Naive thymus-derived CD4-positive, alpha-beta T cell (primary cell): ENCODE measurements around the gene ZNF652. TPM values are rescaled to one million over a fixed set of nuclear protein-coding genes. Genes with fewer than 3 reads are reported as not detected.

ENCODE experiments used
- ATAC-seq: fragments of 150-1000 bp; cut with Tn5 transposase; 2 replicates; pipeline ENCODE4 v1.10.0; 2021; ENCODE audit warnings: mild to moderate bottlenecking, moderate library complexity
- CTCF ChIA-PET: fragments of 350-600 bp; sonication (Branson Sonifier 250); formaldehyde crosslinking; loops from one replicate; lab custom pipeline; 2021; ENCODE audit warnings: antibody characterized with exemption; lab: Charles Lee
- POLR2A ChIA-PET: fragments of 350-600 bp; sonication (Branson Sonifier 250); formaldehyde crosslinking; loops from one replicate; lab custom pipeline; 2021; ENCODE audit warnings: antibody characterized with exemption, inconsistent platforms; lab: Charles Lee
- DNase-seq, 9 donors: peaks; one replicate each; pipeline versions ENCODE4 v3.0.0 to v3.0.0-alpha.2; 2020 to 2022; ENCODE audit warnings: mixed read lengths in 1 of 9
- H3K27ac ChIP-seq: one replicate; pipeline ENCODE4 v1.7.0; 2013; ENCODE audit warnings: mild to moderate bottlenecking, low read depth, low read length, moderate library complexity
- H3K27me3 ChIP-seq, 2 donors: one replicate each; pipeline ENCODE4 v1.7.0; 2013; ENCODE audit warnings: low read length in 2 of 2, mild to moderate bottlenecking in 2 of 2, moderate library complexity in 2 of 2; ENCODE audit not compliant: control insufficient read depth in 2 of 2, insufficient read depth in 2 of 2
- H3K36me3 ChIP-seq, 3 experiments: 1 replicate in 2 of 3; 2 replicates in 1 of 3; pipeline ENCODE4 v1.7.0; 2013; ENCODE audit warnings: low read length in 3 of 3, mild to moderate bottlenecking in 3 of 3, moderate library complexity in 1 of 3; ENCODE audit not compliant: insufficient read depth in 3 of 3, control insufficient read depth in 2 of 3
- H3K4me1 ChIP-seq, 2 donors: one replicate each; pipeline ENCODE4 v1.7.0; 2013; ENCODE audit warnings: low read length in 2 of 2, mild to moderate bottlenecking in 2 of 2, moderate library complexity in 1 of 2; ENCODE audit not compliant: control insufficient read depth in 2 of 2, insufficient read depth in 2 of 2
- H3K4me3 ChIP-seq: 2 replicates; pipeline ENCODE4 v1.7.0; 2013; ENCODE audit warnings: mild to moderate bottlenecking, low read length
- H3K9me3 ChIP-seq, 3 experiments: 1 replicate in 2 of 3; 2 replicates in 1 of 3; pipeline ENCODE4 v1.7.0; 2013; ENCODE audit warnings: low read length in 3 of 3; ENCODE audit not compliant: control insufficient read depth in 2 of 3
- H3K27ac Mint-ChIP-seq, 9 donors: one replicate each; pipeline ENCODE4 v1.8.0; 2020 to 2022; ENCODE audit warnings: mixed read lengths in 9 of 9, mild to moderate bottlenecking in 8 of 9, moderate library complexity in 5 of 9, inconsistent platforms in 2 of 9
- H3K27me3 Mint-ChIP-seq, 5 donors: one replicate each; pipeline ENCODE4 v1.8.0; 2021 to 2022; ENCODE audit warnings: mixed read lengths in 5 of 5, mild to moderate bottlenecking in 1 of 5
- H3K36me3 Mint-ChIP-seq, 5 donors: one replicate each; pipeline ENCODE4 v1.8.0; 2020 to 2022; ENCODE audit warnings: mixed read lengths in 5 of 5, mild to moderate bottlenecking in 3 of 5, inconsistent platforms in 1 of 5
- H3K4me1 Mint-ChIP-seq, 7 donors: one replicate each; pipeline ENCODE4 v1.8.0; 2020 to 2022; ENCODE audit warnings: mixed read lengths in 7 of 7, mild to moderate bottlenecking in 3 of 7, inconsistent platforms in 1 of 7
- H3K4me3 Mint-ChIP-seq, 10 donors: one replicate each; pipeline ENCODE4 v1.8.0; 2020 to 2022; ENCODE audit warnings: mild to moderate bottlenecking in 10 of 10, mixed read lengths in 10 of 10, moderate library complexity in 6 of 10, inconsistent platforms in 2 of 10
- H3K9me3 Mint-ChIP-seq, 11 donors: one replicate each; pipeline ENCODE4 v1.8.0; 2020 to 2022; ENCODE audit warnings: mixed read lengths in 11 of 11, mild to moderate bottlenecking in 4 of 11, inconsistent platforms in 1 of 11, moderate library complexity in 1 of 11
- intact Hi-C, 2 donors: fragments of 100-400 bp; cut with micrococcal nuclease; formaldehyde crosslinking; loops; one replicate each; pipeline ENCODE4 v1.15.1; 2023
- polyA plus RNA-seq, 2 donors: library from polyadenylated mRNA; unstranded; fragments of 300-500 nt; fragmentation: Illumina TruSeq; gene quantifications; one replicate each; pipeline ENCODE4 v1.2.3, GENCODE V29; 2021
- total RNA-seq, 6 experiments: library from RNA in 5 of 6; stranded (reverse) in 5 of 6; gene quantifications; 1 replicate in 5 of 6; 2 replicates in 1 of 6; pipeline ENCODE4 v1.2.3 and lab custom pipeline; 2021 to 2026

ZNF652 gene
- total and polyA plus RNA-seq, 7 experiments from 2014 or later: 19.3 to 64.4 (median 46.1) TPM

DNA sequence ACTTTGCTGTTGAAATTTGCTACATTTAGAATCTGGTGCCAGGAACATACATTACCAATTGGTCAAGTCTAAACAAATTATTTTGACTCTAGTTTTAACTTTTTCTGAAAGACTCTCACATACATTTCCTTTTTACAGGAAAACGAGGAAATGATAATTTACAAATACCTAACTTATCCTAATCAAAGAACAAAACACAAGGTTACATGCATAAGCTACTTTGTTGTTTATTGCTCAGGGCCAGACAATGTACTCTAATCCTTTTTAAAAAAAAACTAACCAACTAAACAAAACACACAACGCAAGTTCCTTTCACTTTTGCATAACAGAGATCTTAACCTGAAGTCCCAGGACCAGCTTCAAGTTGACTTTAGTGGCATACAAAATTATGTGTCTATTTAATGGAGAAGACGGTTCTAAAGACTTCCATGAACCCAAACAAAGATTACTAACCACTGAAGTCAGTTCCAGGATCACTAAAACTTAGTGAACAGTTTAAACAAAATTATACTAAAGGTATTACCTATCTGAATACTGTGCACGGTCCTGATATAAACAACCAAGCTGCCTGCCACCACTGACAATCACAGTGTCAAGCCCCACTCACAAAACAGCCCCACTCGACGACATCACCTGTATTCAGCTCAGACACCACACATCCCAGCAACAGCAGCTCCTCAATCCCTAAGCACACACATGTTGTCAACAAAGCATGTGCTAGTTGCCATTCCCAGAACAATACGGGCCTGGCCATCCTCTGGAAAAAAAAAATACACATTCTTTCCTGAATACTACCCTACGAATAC is 1.9 kb downstream of the ZNF652 start:
- Histone ChIP-seq H3K27me3 (no peaks in the 10 kb centered on the region), H3K4me3 (peak overlapping the region; percentile 67), H3K9me3 (no peaks in the 10 kb centered on the region), H3K27ac (peak overlapping the region; percentile 71), H3K4me1 (peaks cover 24 to 26% of the 10 kb centered on the region in 2 donors), H3K36me3 (peaks cover 0 to 3% (median 0%) of the 10 kb centered on the region in 3 experiments)
- intact Hi-C loops: loop anchor here (2.0 to 5.0 kb wide), 5 partner anchors 45 to 1507 kb away; partner anchors contain the start of genes CBX1 (in 1 of the 2) and TOB1 (in 1 of the 2)
- POLR2A ChIA-PET: interaction anchor here (0.7 to 5.9 kb wide), 19 partner anchors 8 to 404 kb away, joined by 3 to 57 read pairs (median 5); partner anchors contain the start of genes FAM117A and PHB1
- ATAC-seq (no peak), DNase-seq (peak in 5 of 9 donors; percentile 16 to 27 (median 21))
- peaks cover 0 to 11% (median 0%) of the 10 kb centered on the region in 5 donors for H3K36me3 Mint-ChIP-seq
- peak overlapping the region; percentile 92 to 97 (median 97) for H3K27ac Mint-ChIP-seq
- peaks cover 42 to 62% (median 55%) of the 10 kb centered on the region in 7 donors for H3K4me1 Mint-ChIP-seq
- peak overlapping the region; percentile 88 to 99 (median 95) for H3K4me3 Mint-ChIP-seq
- H3K9me3 Mint-ChIP-seq: peaks cover 0 to 3% (median 0%) of the 10 kb centered on the region in 11 donors
- H3K27me3 Mint-ChIP-seq: no peaks in the 10 kb centered on the region
- CTCF ChIA-PET: interaction anchor here (0.7 to 3.0 kb wide), 5 partner anchors 13 to 175 kb away, joined by 3 to 12 read pairs (median 4); no protein-coding TSS in a partner anchor

DNA sequence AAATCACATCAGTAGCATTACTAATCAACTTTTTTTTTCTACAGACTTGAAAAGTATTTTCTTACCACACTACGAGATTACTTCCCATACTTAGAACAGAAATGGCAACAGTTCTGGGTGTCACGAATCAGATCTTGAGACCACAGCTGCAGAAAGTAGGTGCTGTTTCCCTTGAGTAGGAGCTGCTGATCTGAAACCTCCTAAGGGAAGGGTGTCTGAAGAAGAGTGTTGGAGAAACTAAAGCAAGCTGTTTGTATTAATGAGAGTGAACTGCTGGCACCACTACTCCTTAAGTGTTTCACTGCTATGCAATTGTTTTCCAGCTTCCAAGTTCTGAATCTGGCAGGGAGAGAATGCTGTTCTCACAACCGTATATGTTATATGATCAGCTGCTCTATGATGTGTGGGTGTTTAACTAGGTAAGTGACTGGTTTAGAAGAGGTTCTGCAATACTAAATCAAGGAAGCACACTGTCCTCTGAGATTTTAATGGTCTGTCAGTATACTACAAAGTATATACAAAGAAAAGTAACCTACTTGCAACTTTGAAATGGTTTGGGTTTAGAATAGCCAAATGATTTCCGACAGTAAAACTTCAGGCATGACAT is 3.3 kb downstream of the ZNF652 start:
- Histone ChIP-seq H3K4me1 (peaks cover 23 to 26% of the 10 kb centered on the region in 2 donors), H3K4me3 (no peak overlapping the region), H3K36me3 (peaks cover 0 to 3% (median 0%) of the 10 kb centered on the region in 3 experiments), H3K27ac (peak overlapping the region; percentile 71), H3K9me3 (no peaks in the 10 kb centered on the region), H3K27me3 (no peaks in the 10 kb centered on the region)
- Mint-ChIP-seq H3K36me3 (peaks cover 0 to 12% (median 0%) of the 10 kb centered on the region in 5 donors), H3K4me1 (peaks cover 44 to 69% (median 56%) of the 10 kb centered on the region in 7 donors), H3K4me3 (peak overlapping the region; percentile 67 to 98 (median 92)), H3K9me3 (peaks cover 0 to 3% (median 0%) of the 10 kb centered on the region in 11 donors), H3K27ac (peak overlapping the region; percentile 60 to 97 (median 94)), H3K27me3 (no peaks in the 10 kb centered on the region)
- ATAC-seq (no peak), DNase-seq (peak in 7 of 9 donors; percentile 33 to 62 (median 45))
- ChIA-PET POLR2A (interaction anchor here (0.7 to 5.9 kb wide), 12 partner anchors 9 to 167 kb away, joined by 3 to 57 read pairs (median 13); no protein-coding TSS in a partner anchor), CTCF (interaction anchor here (0.8 to 3.0 kb wide), 11 partner anchors 10 to 42 kb away, joined by 3 to 12 read pairs (median 3); no protein-coding TSS in a partner anchor)
- intact Hi-C loops: no loop called here

DNA sequence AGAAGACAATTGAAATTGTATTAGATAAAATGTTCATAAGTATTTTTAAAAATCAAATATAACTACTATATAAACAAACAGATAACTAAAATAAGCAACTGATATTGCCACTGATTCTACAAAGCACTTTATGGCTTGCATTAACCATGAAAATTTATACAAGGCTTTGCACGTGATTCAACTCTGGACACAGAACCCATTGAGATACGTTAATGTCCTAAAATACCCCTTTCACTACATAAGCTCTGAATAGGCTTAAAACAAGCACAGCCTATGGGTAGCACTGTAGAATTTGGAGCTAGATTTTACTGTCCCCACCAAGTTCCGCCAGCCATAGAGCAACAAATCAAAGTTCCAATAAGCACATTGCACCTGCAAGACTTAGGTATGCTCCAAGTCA is 4.5 kb downstream of the ZNF652 start:
- H3K27me3 ChIP-seq: no peaks in the 10 kb centered on the region
- Mint-ChIP-seq H3K27ac (peak overlapping the region in 8 of 9 donors; percentile 79 to 97 (median 94)), H3K4me3 (peak overlapping the region in 8 of 10 donors; percentile 75 to 98 (median 92)), H3K4me1 (peaks cover 48 to 78% (median 63%) of the 10 kb centered on the region in 7 donors), H3K36me3 (peaks cover 0 to 12% (median 0%) of the 10 kb centered on the region in 5 donors), H3K9me3 (peaks cover 0 to 3% (median 0%) of the 10 kb centered on the region in 11 donors), H3K27me3 (no peaks in the 10 kb centered on the region)
- ChIA-PET CTCF (interaction anchor here (1.3 to 1.6 kb wide), 3 partner anchors 10 to 23 kb away, joined by 4 to 5 read pairs (median 4); no protein-coding TSS in a partner anchor), POLR2A (interaction anchor here (0.8 to 5.9 kb wide), 5 partner anchors 10 to 149 kb away, joined by 3 to 57 read pairs (median 14); no protein-coding TSS in a partner anchor)
- ATAC-seq: no peak
- no peak for DNase-seq
- peaks cover 22 to 23% of the 10 kb centered on the region in 2 donors for H3K4me1 ChIP-seq
- peak overlapping the region; percentile 1 for H3K4me3 ChIP-seq
- H3K9me3 ChIP-seq: no peaks in the 10 kb centered on the region
- intact Hi-C loops: loop anchor here in 1 of 2 donors (1.0 kb wide), 1 partner anchor 14 kb away; no protein-coding TSS in a partner anchor
- H3K27ac ChIP-seq: peak overlapping the region; percentile 71
- H3K36me3 ChIP-seq: peaks cover 0 to 3% (median 0%) of the 10 kb centered on the region in 3 experiments

DNA sequence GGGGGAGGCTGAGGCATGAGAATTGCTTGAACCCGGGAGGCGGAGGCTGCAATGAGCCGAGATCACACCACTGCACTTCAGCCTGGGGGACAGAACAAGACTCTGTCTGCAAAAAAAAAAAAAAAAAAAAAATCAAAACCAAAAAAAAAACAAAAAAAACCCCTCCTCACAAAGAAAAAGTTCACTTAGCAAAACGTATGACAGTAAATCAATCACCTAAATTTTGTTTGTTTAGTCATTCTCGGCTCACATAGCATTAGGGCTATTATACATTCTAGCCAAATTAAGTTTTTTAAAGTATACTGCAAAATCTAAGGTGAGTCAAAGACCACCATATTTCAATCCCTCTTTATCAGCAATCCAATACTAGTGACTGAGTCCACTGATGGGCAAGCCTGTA is 5.7 kb downstream of the ZNF652 start:
- DNase-seq: no peak
- peaks cover 45 to 78% (median 64%) of the 10 kb centered on the region in 7 donors for H3K4me1 Mint-ChIP-seq
- ChIA-PET CTCF (interaction anchor here (0.7 to 1.3 kb wide), 2 partner anchors 16 to 215 kb away, joined by 4 to 5 read pairs; no protein-coding TSS in a partner anchor), POLR2A (no interaction called here)
- peaks cover 22 to 23% of the 10 kb centered on the region in 2 donors for H3K4me1 ChIP-seq
- no peaks in the 10 kb centered on the region for H3K27me3 Mint-ChIP-seq
- H3K27ac ChIP-seq: no peak overlapping the region
- no peaks in the 10 kb centered on the region for H3K27me3 ChIP-seq
- ATAC-seq: no peak
- H3K9me3 ChIP-seq: no peaks in the 10 kb centered on the region
- intact Hi-C loops: no loop called here
- no peak overlapping the region for H3K4me3 ChIP-seq
- H3K4me3 Mint-ChIP-seq: peak overlapping the region in 2 of 10 donors; percentile 6 to 29
- H3K27ac Mint-ChIP-seq: peak overlapping the region in 7 of 9 donors; percentile 41 to 95 (median 82)
- peaks cover 0 to under 1% (median 0%) of the 10 kb centered on the region in 3 experiments for H3K36me3 ChIP-seq
- H3K9me3 Mint-ChIP-seq: no peaks in the 10 kb centered on the region
- peaks cover 0 to 12% (median 0%) of the 10 kb centered on the region in 5 donors for H3K36me3 Mint-ChIP-seq

DNA sequence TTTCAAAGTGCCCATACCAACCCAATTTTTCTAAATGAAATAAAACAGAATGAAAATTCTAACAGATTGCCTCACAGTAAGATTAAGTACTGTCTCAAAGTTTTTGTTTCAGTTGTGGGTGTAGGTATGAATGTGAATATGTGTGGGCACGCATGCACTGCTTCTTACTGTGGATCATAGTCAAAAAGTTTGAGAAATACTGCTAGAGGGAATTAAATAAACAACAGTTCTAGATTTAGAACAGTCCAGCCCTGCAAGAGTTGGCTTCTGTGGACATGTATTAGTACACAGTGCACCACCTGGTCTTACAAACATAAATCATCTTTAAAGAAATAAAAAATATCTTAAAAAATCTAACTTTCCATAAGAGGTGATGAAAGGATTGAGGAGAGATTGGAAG is 8.4 kb downstream of the ZNF652 start:
- ChIA-PET CTCF (no interaction called here), POLR2A (interaction anchor here (1.0 kb wide), 1 partner anchor 13 kb away, joined by 5 read pairs; no protein-coding TSS in a partner anchor)
- Histone ChIP-seq H3K36me3 (no peaks in the 10 kb centered on the region), H3K4me1 (peaks cover 10 to 12% of the 10 kb centered on the region in 2 donors), H3K9me3 (no peaks in the 10 kb centered on the region), H3K27ac (no peak overlapping the region), H3K27me3 (no peaks in the 10 kb centered on the region), H3K4me3 (no peak overlapping the region)
- Mint-ChIP-seq H3K4me3 (peak overlapping the region in 1 of 10 donors; percentile 25), H3K27me3 (no peaks in the 10 kb centered on the region), H3K27ac (peak overlapping the region in 2 of 9 donors; percentile 2 to 67), H3K9me3 (no peaks in the 10 kb centered on the region), H3K4me1 (peaks cover 21 to 68% (median 49%) of the 10 kb centered on the region in 7 donors), H3K36me3 (peaks cover 0 to 19% (median 9%) of the 10 kb centered on the region in 5 donors)
- no peak for ATAC-seq
- no peak for DNase-seq
- intact Hi-C loops: no loop called here
